ENCODE data around the gene MCHR1. TPM values are rescaled to one million over a fixed set of nuclear protein-coding genes. Genes with fewer than 3 reads are reported as not detected.
A peak's percentile ranks its signal among the peaks of the same experiment; 100 is the strongest.
"Not testable (repeated sequence)": the region's sequence is repeated elsewhere in the genome, so short reads cannot be mapped to it uniquely, and the experiment has no call there.

The MCHR1 gene
- total and polyA plus RNA-seq, 9 of the 15 experiments (the other 6 are each of a cell fraction or from before 2014, with no cell fraction given) = 0.03 to 0.50 TPM; not detected in 7

DNA sequence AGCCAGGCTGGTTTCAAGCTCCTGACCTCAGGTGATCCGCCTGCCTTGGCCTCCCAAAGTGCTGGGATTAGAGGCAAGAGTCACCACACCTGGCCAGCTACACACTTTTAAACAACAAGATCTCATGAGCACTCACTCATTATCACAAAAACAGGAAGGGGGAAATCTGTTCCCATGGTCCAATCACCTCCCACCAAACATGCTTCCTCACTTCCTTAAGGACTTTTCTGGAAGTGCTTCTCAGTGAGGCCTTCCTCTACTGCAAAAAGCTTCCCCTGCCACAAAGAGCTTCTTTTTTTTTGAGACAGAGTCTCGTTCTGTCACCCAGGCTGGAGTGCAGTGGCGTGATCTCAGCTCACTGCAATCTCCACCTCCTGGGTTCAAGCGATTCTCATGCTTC is 3.1 kb upstream of the MCHR1 start:
- peaks cover 6 to 26% of the 10 kb centered on the region in 2 experiments; a peak in 4 of 5 replicates for H3K27me3 ChIP-seq (ENCODE audit: control insufficient read depth in 2 of 2, insufficient read depth in 2 of 2, low read length in 2 of 2)
- H3K4me1 ChIP-seq (replicated peaks in 1 of 2; ENCODE audit: control insufficient read depth in 2 of 2, insufficient read depth in 2 of 2, low read length in 2 of 2); H3K4me2 ChIP-seq (ENCODE audit: insufficient read depth, low read length); H3K79me2 ChIP-seq (ENCODE audit: control insufficient read depth, insufficient read depth, low read length); H3K36me3 ChIP-seq (ENCODE audit: control insufficient read depth, insufficient read depth, low read length); H3K27ac ChIP-seq (ENCODE audit: extremely low read depth, low read depth, low read length); DNase-seq (ENCODE audit: extremely low read depth in 1 of 4, low spot score in 3 of 4); BruUV-seq (replicated peaks); in situ Hi-C loops (cut with MboI); H3K9me1 ChIP-seq (ENCODE audit: control insufficient read depth, insufficient read depth, low read length); ATAC-seq; intact Hi-C loops (cut with micrococcal nuclease); H2AFZ ChIP-seq (ENCODE audit: low read depth, low read length); H4K20me1 ChIP-seq (replicated peaks; ENCODE audit: control insufficient read depth, insufficient read depth, low read length); FAIRE-seq; H3K9me3 ChIP-seq (replicated peaks; ENCODE audit: control insufficient read depth, insufficient read depth, low read depth, low read length); H3K4me3 ChIP-seq; H3K9ac ChIP-seq (ENCODE audit: insufficient read depth in 1 of 2, low read depth in 2 of 2, low read length in 2 of 2): not testable (repeated sequence)
- CTCF ChIA-PET (ENCODE audit: low intra/inter-chr PET ratio) = interaction anchor here (0.7 kb wide), 1 partner anchor 89 kb away, joined by 3 read pairs; no protein-coding TSS in a partner anchor
- 20% methylated on average over 4 of the region's 4 CpGs for WGBS (ENCODE audit: insufficient coverage, low coverage, missing lambda C conversion rate)
- TF ChIP-seq SPI1 (IDR thresholded peaks at IDR 0.05; ENCODE audit: borderline replicate concordance, low read depth, low read length) = peak; percentile 29; the same call in 1 of the 2 replicates
- POLR2A ChIA-PET = interaction anchor here (1.0 kb wide), 1 partner anchor 19 kb away, joined by 3 read pairs; no protein-coding TSS in a partner anchor

GRCh38 chr22:40676644-40677043 is 2.6 kb upstream of the MCHR1 start:
- Histone ChIP-seq H3K9ac (ENCODE audit: insufficient read depth in 1 of 2, low read depth in 2 of 2, low read length in 2 of 2) (no peak overlapping the region), H3K4me1 (replicated peaks in 1 of 2; ENCODE audit: control insufficient read depth in 2 of 2, insufficient read depth in 2 of 2, low read length in 2 of 2) (peaks cover 7 to 12% of the 10 kb centered on the region in 2 experiments; a peak in 4 of 5 replicates), H3K4me3 (no peak overlapping the region), H3K79me2 (ENCODE audit: control insufficient read depth, insufficient read depth, low read length) (no peaks in the 10 kb centered on the region), H4K20me1 (replicated peaks; ENCODE audit: control insufficient read depth, insufficient read depth, low read length) (no peaks in the 10 kb centered on the region), H3K4me2 (ENCODE audit: insufficient read depth, low read length) (no peak overlapping the region), H3K9me1 (ENCODE audit: control insufficient read depth, insufficient read depth, low read length) (no peaks in the 10 kb centered on the region), H3K9me3 (replicated peaks; ENCODE audit: control insufficient read depth, insufficient read depth, low read depth, low read length) (no peaks in the 10 kb centered on the region), H3K27ac (ENCODE audit: extremely low read depth, low read depth, low read length) (no peak overlapping the region), H3K36me3 (ENCODE audit: control insufficient read depth, insufficient read depth, low read length) (no peaks in the 10 kb centered on the region), H3K27me3 (ENCODE audit: control insufficient read depth in 2 of 2, insufficient read depth in 2 of 2, low read length in 2 of 2) (peaks cover 6 to 31% of the 10 kb centered on the region in 2 experiments; a peak in 4 of 5 replicates), H2AFZ (ENCODE audit: low read depth, low read length) (no peak overlapping the region)
- FAIRE-seq (no peak), DNase-seq (ENCODE audit: extremely low read depth in 1 of 4, low spot score in 3 of 4) (no peak), ATAC-seq (no peak)
- no TSS peak for BruUV-seq (replicated peaks)
- intact Hi-C loops (cut with micrococcal nuclease) = no loop called here
- WGBS (ENCODE audit: insufficient coverage, low coverage, missing lambda C conversion rate) = 86% methylated on average over 1 of the region's 3 CpGs
- TF ChIP-seq MCM2 (IDR thresholded peaks at IDR 0.05; ENCODE audit: low read depth) = no peak
- CTCF ChIA-PET (ENCODE audit: low intra/inter-chr PET ratio) = interaction anchor here (0.7 kb wide), 1 partner anchor 89 kb away, joined by 3 read pairs; no protein-coding TSS in a partner anchor
- in situ Hi-C loops (cut with MboI) = no loop called here
- POLR2A ChIA-PET = interaction anchor here (0.5 kb wide), 1 partner anchor 8 kb away, joined by 3 read pairs; no protein-coding TSS in a partner anchor

Measured in K562 (cell line).